D341Med (cell line): Measurements from ENCODE around the gene ZNF652.

ENCODE experiments used
- DNase-seq: peaks from one replicate; pipeline ENCODE4 v3.0.0; 2012; ENCODE audit warnings: low spot score

Gene ZNF652

GRCh38 chr17:49357516-49357915 lies 4.5 kb downstream of the ZNF652 start:
- no peak for DNase-seq

DNA sequence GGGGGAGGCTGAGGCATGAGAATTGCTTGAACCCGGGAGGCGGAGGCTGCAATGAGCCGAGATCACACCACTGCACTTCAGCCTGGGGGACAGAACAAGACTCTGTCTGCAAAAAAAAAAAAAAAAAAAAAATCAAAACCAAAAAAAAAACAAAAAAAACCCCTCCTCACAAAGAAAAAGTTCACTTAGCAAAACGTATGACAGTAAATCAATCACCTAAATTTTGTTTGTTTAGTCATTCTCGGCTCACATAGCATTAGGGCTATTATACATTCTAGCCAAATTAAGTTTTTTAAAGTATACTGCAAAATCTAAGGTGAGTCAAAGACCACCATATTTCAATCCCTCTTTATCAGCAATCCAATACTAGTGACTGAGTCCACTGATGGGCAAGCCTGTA lies 5.7 kb downstream of the ZNF652 start:
- no peak for DNase-seq

DNA sequence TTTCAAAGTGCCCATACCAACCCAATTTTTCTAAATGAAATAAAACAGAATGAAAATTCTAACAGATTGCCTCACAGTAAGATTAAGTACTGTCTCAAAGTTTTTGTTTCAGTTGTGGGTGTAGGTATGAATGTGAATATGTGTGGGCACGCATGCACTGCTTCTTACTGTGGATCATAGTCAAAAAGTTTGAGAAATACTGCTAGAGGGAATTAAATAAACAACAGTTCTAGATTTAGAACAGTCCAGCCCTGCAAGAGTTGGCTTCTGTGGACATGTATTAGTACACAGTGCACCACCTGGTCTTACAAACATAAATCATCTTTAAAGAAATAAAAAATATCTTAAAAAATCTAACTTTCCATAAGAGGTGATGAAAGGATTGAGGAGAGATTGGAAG lies 8.4 kb downstream of the ZNF652 start:
- DNase-seq, result no peak

- DNase-seq, result no peak
Observed at GRCh38 chr17:49352587-49353154, 9.4 kb downstream of the ZNF652 start.

DNA sequence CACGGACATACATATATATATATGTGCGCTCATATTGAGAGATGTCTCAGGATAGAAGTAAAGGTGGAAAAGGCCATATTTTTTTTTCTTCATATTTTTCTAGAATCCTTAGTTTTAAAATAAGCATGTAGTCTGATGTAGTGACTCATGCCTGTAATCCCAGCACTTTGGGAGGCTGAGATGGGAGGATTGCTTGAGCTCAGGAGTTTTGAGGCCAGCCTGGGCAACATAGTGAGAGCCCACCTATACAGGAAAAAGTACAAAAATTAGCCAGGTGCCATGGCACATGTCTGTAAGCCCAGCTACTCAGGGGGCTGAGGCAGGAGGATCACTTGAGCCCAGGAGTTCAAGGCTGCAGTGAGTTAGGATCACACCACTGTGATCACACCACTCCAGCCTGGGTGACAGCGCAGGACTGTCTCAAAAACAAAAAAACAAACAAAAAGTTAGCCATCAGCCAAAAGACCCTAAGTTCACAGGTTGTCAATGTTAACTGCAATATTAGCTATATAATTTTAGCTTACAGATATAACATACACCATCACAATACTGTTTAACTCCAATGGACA lies 10.4 kb downstream of the ZNF652 start:
- DNase-seq, result no peak

GRCh38 chr17:49349541-49349940 lies 12.5 kb downstream of the ZNF652 start:
- DNase-seq, result no peak

DNA sequence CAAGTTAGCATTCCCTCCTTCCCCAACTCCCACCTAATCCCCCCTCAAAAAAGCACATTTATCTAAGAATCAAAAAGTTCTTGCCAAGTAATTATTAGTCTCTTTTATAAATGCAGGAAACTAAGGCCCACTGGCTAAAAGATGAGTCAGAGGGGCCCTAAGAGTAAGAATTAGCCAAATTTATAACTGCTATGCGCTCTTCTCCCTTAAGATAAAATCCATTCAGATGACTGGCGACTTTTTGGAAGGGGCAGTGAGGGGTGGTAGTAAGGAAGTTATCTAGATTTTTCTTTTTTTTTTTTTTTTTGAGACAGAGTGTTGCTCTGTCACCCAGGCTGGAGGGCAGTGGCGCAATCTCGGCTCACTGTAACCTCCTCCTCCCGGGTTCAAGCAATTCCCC lies 17.1 kb downstream of the ZNF652 start:
- no peak for DNase-seq

DNA sequence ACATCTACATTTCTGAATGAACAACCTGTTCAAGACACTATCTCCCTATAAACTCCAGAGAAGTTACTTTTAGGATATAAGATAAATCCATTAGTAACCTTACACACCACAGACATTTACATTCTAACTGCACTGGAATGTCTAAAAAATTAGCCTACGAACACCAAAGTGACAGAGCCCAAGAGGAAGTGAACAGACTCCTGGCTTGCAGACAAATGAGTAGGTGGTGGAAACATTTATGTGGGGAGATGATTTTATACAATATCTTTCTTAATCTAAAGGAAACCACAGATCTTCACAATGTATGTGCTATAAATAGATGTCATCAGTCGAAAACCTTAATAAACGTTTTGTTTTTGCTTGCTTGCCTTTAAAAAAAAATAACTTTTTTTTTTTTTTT lies 18.8 kb downstream of the ZNF652 start:
- DNase-seq, result no peak

DNA sequence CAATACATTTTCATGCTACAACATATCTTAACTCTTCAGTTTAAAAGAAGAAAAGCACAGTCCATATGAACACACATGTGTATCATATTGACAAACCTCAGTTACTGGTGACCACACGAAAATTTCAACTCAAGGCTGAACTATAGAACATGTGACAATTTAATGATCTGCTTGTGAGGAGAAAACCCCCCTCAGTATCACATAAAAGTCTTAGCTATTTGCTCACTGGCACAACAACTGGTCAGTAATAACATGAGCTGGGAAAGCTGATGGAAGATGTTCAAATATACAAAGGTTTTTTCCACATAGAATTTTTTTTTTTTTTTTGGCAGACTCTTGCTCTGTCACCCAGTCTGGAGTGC lies 19.5 kb downstream of the ZNF652 start:
- no peak for DNase-seq

- no peak for DNase-seq
Observed at GRCh38 chr17:49341356-49341755, 20.7 kb downstream of the ZNF652 start.

- DNase-seq, result no peak
Observed at GRCh38 chr17:49339354-49339753, 22.7 kb downstream of the ZNF652 start.

GRCh38 chr17:49338883-49339282 lies 23.2 kb downstream of the ZNF652 start:
- no peak for DNase-seq

GRCh38 chr17:49337884-49338283 lies 24.2 kb downstream of the ZNF652 start:
- no peak for DNase-seq

GRCh38 chr17:49334744-49335512 lies 27.1 kb downstream of the ZNF652 start:
- DNase-seq, result no peak

DNA sequence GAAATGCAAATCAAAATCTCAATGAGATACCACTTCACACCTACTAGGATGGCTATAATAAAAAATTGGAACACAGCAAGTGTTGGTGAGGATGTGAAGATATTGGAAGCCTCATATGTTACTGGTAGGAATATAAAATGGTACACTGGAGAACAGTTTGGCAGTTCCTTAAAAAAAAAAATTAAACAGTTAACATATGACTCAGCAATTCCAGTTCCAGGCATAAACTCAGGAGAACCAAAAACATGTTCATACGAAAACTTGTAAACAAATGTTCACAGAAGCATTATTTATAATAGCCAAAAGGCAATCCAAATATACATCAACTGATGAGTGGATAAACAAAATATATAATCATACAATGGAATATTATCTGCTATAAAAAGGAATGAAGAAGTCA lies 28.2 kb downstream of the ZNF652 start:
- no peak for DNase-seq

DNA sequence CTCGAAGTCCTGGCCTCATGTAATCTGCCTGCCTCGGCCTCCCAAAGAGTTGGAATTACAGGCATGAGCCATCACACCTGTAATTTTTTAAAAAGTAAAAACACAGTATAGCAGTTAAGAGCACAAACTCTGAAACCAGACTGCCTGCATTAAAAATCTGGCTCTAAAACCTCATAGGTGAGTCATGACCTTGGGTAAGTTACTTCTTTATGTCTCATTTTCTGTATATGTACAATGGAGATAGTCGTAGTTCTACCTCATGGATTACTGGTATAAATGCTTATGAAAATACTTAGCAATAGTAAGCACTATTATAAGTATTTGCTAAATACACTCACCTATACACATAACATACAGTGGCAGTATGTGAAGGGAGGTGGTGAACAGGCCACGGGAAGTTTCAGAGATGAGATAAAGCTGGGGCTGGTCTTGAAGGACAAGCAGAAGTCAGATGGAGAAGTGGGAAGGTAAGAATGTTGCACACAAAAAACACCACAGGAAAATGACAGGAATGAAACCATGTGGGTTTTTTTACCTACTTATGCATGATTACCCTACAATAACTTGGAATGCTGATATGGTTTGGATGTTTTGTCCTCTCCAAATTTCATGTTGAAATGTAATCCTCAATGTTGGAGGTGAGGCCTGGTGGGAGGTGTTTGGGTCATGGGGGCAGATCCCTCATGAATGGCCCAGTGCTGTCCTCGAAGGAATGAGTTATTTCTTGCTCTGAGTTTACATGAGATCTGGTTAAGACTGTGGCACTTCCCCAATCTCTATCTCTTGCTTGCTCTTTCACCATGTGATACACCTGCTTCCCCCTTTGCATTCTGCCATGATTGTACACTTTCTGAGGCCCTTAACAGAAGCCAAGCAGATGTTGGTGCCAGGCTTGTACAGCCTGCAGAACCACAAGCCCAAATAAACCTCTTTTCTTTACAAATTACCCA lies 33.9 kb downstream of the ZNF652 start:
- DNase-seq, result no peak

GRCh38 chr17:49325980-49326379 lies 36.1 kb downstream of the ZNF652 start:
- no peak for DNase-seq

- no peak for DNase-seq
Observed at GRCh38 chr17:49318435-49318965, 43.5 kb downstream of the ZNF652 start.

DNA sequence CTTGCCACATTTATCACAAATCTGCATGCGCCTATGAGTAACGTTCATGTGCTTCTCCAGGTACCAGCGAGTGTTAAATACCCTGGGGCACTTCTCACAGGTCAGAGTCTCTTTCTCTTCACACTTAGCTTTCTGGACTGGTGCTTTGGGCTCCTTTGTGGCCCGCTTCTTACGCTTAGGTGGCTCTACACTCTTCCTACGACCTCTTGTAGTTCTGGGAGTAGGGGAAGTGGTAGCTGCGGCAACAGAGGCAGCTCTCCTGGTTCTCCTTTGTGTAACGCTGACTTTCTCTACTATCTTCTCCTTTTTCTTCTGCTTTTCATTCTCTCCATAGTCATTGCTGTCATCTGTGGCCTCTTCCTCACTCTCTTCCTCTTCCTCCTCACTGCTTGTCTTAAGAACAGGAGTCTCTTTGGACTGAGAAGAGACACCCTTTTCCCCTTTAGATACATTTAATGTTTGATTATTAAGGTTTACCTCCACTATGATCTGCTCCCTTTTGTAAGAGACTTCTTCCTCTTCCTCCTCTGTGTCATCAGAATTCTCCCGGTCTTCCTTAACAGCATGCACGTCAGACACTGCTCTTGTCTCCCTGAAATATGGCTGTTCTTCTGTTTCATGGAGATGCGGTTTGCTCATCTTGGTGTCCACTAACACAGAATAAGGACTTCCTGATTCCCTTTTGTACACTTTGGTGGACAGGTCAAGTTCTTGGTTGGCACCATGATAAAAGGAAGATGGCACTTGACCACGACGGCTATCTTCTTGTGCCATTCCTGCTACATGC lies 45.0 kb downstream of the ZNF652 start:
- DNase-seq, result no peak

- DNase-seq, result no peak
Observed at GRCh38 chr17:49316258-49316570, 45.8 kb downstream of the ZNF652 start.

DNA sequence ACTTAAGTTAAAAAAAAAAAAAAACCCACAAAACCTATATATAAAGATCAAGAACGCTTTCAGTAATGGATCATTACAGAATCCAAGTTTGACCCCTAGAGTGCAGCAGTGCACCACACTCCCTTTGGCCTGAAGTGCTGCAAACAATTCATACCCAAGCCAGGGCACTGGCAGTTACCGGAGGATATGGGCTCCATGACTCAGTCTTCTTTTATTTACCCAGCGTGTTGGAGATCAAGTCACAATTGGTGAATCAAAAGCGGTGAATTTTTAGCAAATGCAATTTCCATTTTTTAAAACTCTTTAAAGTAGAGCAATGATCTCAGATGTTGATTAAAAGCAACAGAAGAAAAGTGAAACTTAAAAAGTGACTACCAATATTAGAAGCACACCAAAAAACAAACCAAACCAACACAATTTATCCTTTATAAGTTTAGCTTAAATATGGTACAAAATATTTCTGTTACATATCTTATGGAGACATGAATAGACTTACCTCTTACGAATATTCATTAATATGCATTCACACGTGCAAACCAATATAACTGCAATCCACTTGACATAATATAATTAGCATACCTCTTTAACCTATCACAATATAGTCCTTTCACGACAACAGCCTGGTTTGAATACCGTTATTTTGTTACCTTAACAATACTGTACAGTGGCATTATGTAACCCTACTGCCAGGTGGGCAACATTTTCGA lies 46.3 kb downstream of the ZNF652 start:
- peak; percentile 82 for DNase-seq
